K562 (cell line): ENCODE measurements around the gene SLC25A28. TPM values are rescaled to one million over a fixed set of nuclear protein-coding genes. Genes with fewer than 3 reads are reported as not detected.
"Not testable (repeated sequence)": the region's sequence is repeated elsewhere in the genome, so short reads cannot be mapped to it uniquely, and the experiment has no call there.

ENCODE experiments used
- ATAC-seq: fragments of 200-7000 bp; cut with Tn5 transposase; 3 replicates; pipeline ENCODE4 v1.9.1; 2020; ENCODE audit warnings: moderate library complexity
- BruUV-seq: library from RNA; stranded (reverse); fragments of 400-500 nt; replicated peaks from 2 replicates; lab custom pipeline; 2021; lab: Mats Ljungman, UMichigan
- CTCF ChIA-PET: fragments of 300-600 bp; formaldehyde crosslinking; extraction: SDS; loops from one replicate; lab custom pipeline; 2021; ENCODE audit warnings: low intra/inter-chr PET ratio; lab: Yijun Ruan, JAX
- POLR2A ChIA-PET: fragments of 300-600, 350-650 bp; sonication (Branson Sonifier 250); formaldehyde crosslinking; extraction: SDS; loops from one replicate; lab custom pipeline; 2021; ENCODE audit warnings: antibody characterized with exemption, inconsistent platforms; lab: Yijun Ruan, JAX
- DNase-seq, 4 experiments: peaks; one replicate each; pipeline versions ENCODE4 v3.0.0 to v3.0.0-alpha.2; 2011 to 2018; ENCODE audit warnings: low spot score in 3 of 4, mixed read lengths in 3 of 4; ENCODE audit errors: extremely low read depth in 1 of 4
- FAIRE-seq: peaks from 2 replicates; lab custom pipeline; 2011; peaks lifted over from hg19 to GRCh38; lab: Jason Lieb, UNC
- H2AFZ ChIP-seq: 2 replicates; pipeline ENCODE4 v1.6.0; 2011; ENCODE audit warnings: low read depth, low read length, control low read depth, inconsistent platforms
- H3K27ac ChIP-seq: fragments of 200-600 bp; 3 replicates; pipeline ENCODE4 v1.8.0; 2011; ENCODE audit warnings: low read depth, mild to moderate bottlenecking, control low read depth, inconsistent platforms, low read length, moderate library complexity, mixed read lengths; ENCODE audit errors: extremely low read depth
- H3K27me3 ChIP-seq, 2 experiments: fragments of 300-600 bp in 1 of 2; 2 replicates in 1 of 2; 3 replicates in 1 of 2; pipeline versions ENCODE4 v1.6.0 to v1.8.0; 2011; ENCODE audit warnings: inconsistent platforms in 2 of 2, low read length in 2 of 2, mild to moderate bottlenecking in 1 of 2, mixed read lengths in 1 of 2, moderate library complexity in 1 of 2; ENCODE audit not compliant: control insufficient read depth in 2 of 2, insufficient read depth in 2 of 2
- H3K36me3 ChIP-seq: fragments of 300-600 bp; 3 replicates; pipeline ENCODE4 v1.8.0; 2011; ENCODE audit warnings: mild to moderate bottlenecking, low read length, inconsistent platforms; ENCODE audit not compliant: control insufficient read depth, insufficient read depth
- H3K4me1 ChIP-seq, 2 experiments: fragments of 200-600 bp in 1 of 2; replicated peaks in 1 of 2; 2 replicates in 1 of 2; 3 replicates in 1 of 2; pipeline versions ENCODE4 v1.5.1 to v1.8.0; 2011; ENCODE audit warnings: inconsistent platforms in 2 of 2, low read length in 2 of 2, mild to moderate bottlenecking in 1 of 2, mixed read lengths in 1 of 2, moderate library complexity in 1 of 2; ENCODE audit not compliant: control insufficient read depth in 2 of 2, insufficient read depth in 2 of 2
- H3K4me2 ChIP-seq: 2 replicates; pipeline ENCODE4 v1.6.1; 2011; ENCODE audit warnings: low read length, control low read depth, inconsistent platforms, mixed read lengths; ENCODE audit not compliant: insufficient read depth
- H3K4me3 ChIP-seq: fragments of 200-600 bp; sonication (generic), shearing (Covaris generic); 2 replicates; pipeline ENCODE4 v1.5.1; 2016; ENCODE audit warnings: control low read depth, inconsistent platforms
- H3K79me2 ChIP-seq: fragments of 200-600 bp; 3 replicates; pipeline ENCODE4 v1.8.0; 2011; ENCODE audit warnings: low read length, inconsistent platforms; ENCODE audit not compliant: control insufficient read depth, insufficient read depth
- H3K9ac ChIP-seq, 2 experiments: 2 replicates each; pipeline versions ENCODE4 v1.6.0 to v1.6.1; 2011; ENCODE audit warnings: low read depth in 2 of 2, low read length in 2 of 2, control low read depth in 1 of 2, inconsistent platforms in 1 of 2, mild to moderate bottlenecking in 1 of 2, mixed read lengths in 1 of 2; ENCODE audit not compliant: insufficient read depth in 1 of 2
- H3K9me1 ChIP-seq: one replicate; pipeline ENCODE4 v1.6.0; 2011; ENCODE audit warnings: inconsistent platforms, mild to moderate bottlenecking, low read length, moderate library complexity; ENCODE audit not compliant: control insufficient read depth, insufficient read depth
- H3K9me3 ChIP-seq: replicated peaks from 2 replicates; pipeline ENCODE4 v1.5.1; 2011; ENCODE audit warnings: low read depth, low read length, inconsistent platforms; ENCODE audit not compliant: control insufficient read depth, insufficient read depth
- H4K20me1 ChIP-seq: replicated peaks from 2 replicates; pipeline ENCODE4 v1.6.1; 2011; ENCODE audit warnings: low read length, inconsistent platforms, mixed read lengths; ENCODE audit not compliant: control insufficient read depth, insufficient read depth
- ATF3 ChIP-seq, 2 experiments: fragments of 450-650 bp in 1 of 2; sonication (generic) in 1 of 2; formaldehyde crosslinking in 1 of 2; IDR thresholded peaks in 1 of 2; conservative IDR thresholded peaks in 1 of 2; 2 replicates each; pipeline versions ENCODE4 v1.6.1 to v1.8.1; 2016 to 2023; ENCODE audit warnings: mild to moderate bottlenecking in 2 of 2, moderate library complexity in 2 of 2, inconsistent platforms in 1 of 2, missing genetic modification reagents in 1 of 2
- CEBPB ChIP-seq: fragments of 450-650 bp; IDR thresholded peaks from 2 replicates; pipeline ENCODE4 v1.6.1; 2016; ENCODE audit warnings: missing genetic modification characterization, missing compliant biosample characterization
- CEBPG ChIP-seq, 3 experiments: fragments of 200-800 bp in 1 of 3; sonication (Bioruptor generic) in 1 of 3; sonication (generic) in 1 of 3; formaldehyde crosslinking in 1 of 3; IDR thresholded peaks in 2 of 3; conservative IDR thresholded peaks in 1 of 3; 2 replicates each; pipeline versions ENCODE4 v1.6.1 to v1.8.0; 2016 to 2022; ENCODE audit warnings: missing compliant biosample characterization in 2 of 3, missing genetic modification characterization in 2 of 3, mild to moderate bottlenecking in 1 of 3, missing genetic modification reagents in 1 of 3
- DIDO1 ChIP-seq: fragments of 450-650 bp; IDR thresholded peaks from 2 replicates; pipeline ENCODE4 v1.6.1; 2016; ENCODE audit warnings: low read depth, missing biosample characterization, missing genetic modification characterization
- FOSL1 ChIP-seq: fragments of 200-800 bp; sonication (Bioruptor generic); conservative IDR thresholded peaks from 2 replicates; pipeline ENCODE4 v1.6.1; 2016; ENCODE audit warnings: missing genetic modification characterization, missing compliant biosample characterization
- ZNF384 ChIP-seq: IDR thresholded peaks from 2 replicates; pipeline ENCODE4 v1.6.1; 2012; ENCODE audit warnings: low read depth, low read length, improper control_type of control experiment
- WGBS: fragments of 100-300 bp; shearing (Covaris generic); methylation state at CpG from one replicate; pipeline ENCODE4 v1.1.6; 2016; ENCODE audit warnings: low coverage, mixed read lengths; ENCODE audit not compliant: insufficient coverage; ENCODE audit errors: missing lambda C conversion rate; 5-methylcytosine and 5-hydroxymethylcytosine counted together
- in situ Hi-C: fragments of 300-500 bp; cut with MboI; formaldehyde crosslinking; loops from 4 replicates; pipeline ENCODE4 v1.15.0; 2018; ENCODE audit warnings: inconsistent platforms, mixed read lengths
- intact Hi-C: fragments of 100-400 bp; cut with micrococcal nuclease; formaldehyde crosslinking; loops from 2 replicates; pipeline ENCODE4 v1.14.2; 2022
- polyA plus RNA-seq, 8 experiments: library from polyadenylated mRNA; depleted of rRNA in 4 of 8; stranded (reverse) in 5 of 8; unstranded in 3 of 8; fragments of >200 nt; fragmentation: Nextera tagmentation in 2 of 8; fragmentation: Illumina TruSeq in 1 of 8; extraction: Ambion mirVana in 2 of 8; extraction: Trizol in 1 of 8; gene quantifications; 2 replicates each; pipeline versions ENCODE4 v1.2.1 to v1.2.3, GENCODE V29; 2011 to 2014; ENCODE audit warnings: inconsistent platforms in 1 of 8, missing spikeins in 1 of 8
- total RNA-seq, 7 experiments: library from RNA; depleted of rRNA in 6 of 7; stranded (reverse); fragments of >200 nt in 6 of 7; fragmentation: Illumina TruSeq in 2 of 7; extraction: Trizol in 2 of 7; gene quantifications; 2 replicates each; pipeline versions ENCODE4 v1.2.1 to v1.2.3, GENCODE V29; 2011 to 2021; ENCODE audit warnings: low replicate concordance in 1 of 7

The SLC25A28 gene
- total and polyA plus RNA-seq, 9 of the 15 experiments (the other 6 are each of a cell fraction or from before 2014, with no cell fraction given): 6.2 to 32.3 (median 18.8) TPM

- FAIRE-seq (no peak), DNase-seq (no peak), ATAC-seq (no peak)
- Histone ChIP-seq H3K27me3 (peaks cover 5 to 16% of the 10 kb centered on the region in 2 experiments; a peak in 3 of 5 replicates), H3K9me3 (no peaks in the 10 kb centered on the region), H3K4me1 (no peaks in the 10 kb centered on the region; a peak in 1 of 5 replicates), H3K9me1 (no peaks in the 10 kb centered on the region), H3K9ac (no peak overlapping the region), H4K20me1 (no peaks in the 10 kb centered on the region; the same call in 1 of the 2 replicates), H3K4me3 (no peak overlapping the region), H2AFZ (no peak overlapping the region), H3K36me3 (no peaks in the 10 kb centered on the region), H3K27ac (no peak overlapping the region), H3K4me2 (no peak overlapping the region), H3K79me2 (no peaks in the 10 kb centered on the region)
- no peak for TF ChIP-seq ZNF384
- no peak for TF ChIP-seq DIDO1 (tag)
- no peak for TF ChIP-seq FOSL1 (tag)
- CTCF ChIA-PET: no interaction called here
- intact Hi-C loops (no loop called here), in situ Hi-C loops (no loop called here)
- POLR2A ChIA-PET: interaction anchor here (0.6 to 1.1 kb wide), 3 partner anchors 13 to 22 kb away, joined by 3 to 5 read pairs (median 3); no protein-coding TSS in a partner anchor
- WGBS: 0% methylated on average over 3 of the region's 4 CpGs
- no TSS peak for BruUV-seq
Measured at GRCh38 chr10:99598011-99598410, 22.2 kb downstream of the SLC25A28 start.

GRCh38 chr10:99596708-99597107, 23.5 kb downstream of the SLC25A28 start:
- FAIRE-seq, ATAC-seq, POLR2A ChIA-PET: not testable (repeated sequence)

More at GRCh38 chr10:99596708-99597107, 23.5 kb downstream of the SLC25A28 start:
- BruUV-seq; DNase-seq; H2AFZ ChIP-seq; H3K79me2 ChIP-seq; H3K4me3 ChIP-seq; H4K20me1 ChIP-seq; intact Hi-C loops; H3K9ac ChIP-seq; H3K9me1 ChIP-seq; H3K4me2 ChIP-seq; H3K36me3 ChIP-seq; H3K27ac ChIP-seq; TF ChIP-seq ATF3 (CRISPR knock-in tag; conservative IDR thresholded peaks at IDR 0.05): not testable (repeated sequence)
- H3K27me3 ChIP-seq: peaks cover 5 to 21% of the 10 kb centered on the region in 2 experiments; a peak in 4 of 5 replicates
- whole genome bisulfite sequencing: 0% methylated on average over 4 of the region's 4 CpGs
- peak; percentile 76 for TF ChIP-seq ATF3 (IDR thresholded peaks at IDR 0.05)
- peak; percentile 44 for TF ChIP-seq CEBPG (CRISPR knock-in tag; IDR thresholded peaks at IDR 0.05)
- peak; percentile 46 to 49; a peak in 3 of 4 replicates for TF ChIP-seq CEBPG (tag; conservative IDR thresholded peaks at IDR 0.05 in 1 of 2, IDR thresholded peaks at IDR 0.05 in 1 of 2)
- peak; percentile 48; the same call in 1 of the 2 replicates for TF ChIP-seq CEBPB (tag)
- TF ChIP-seq, all 486 proteins: peak for 3; not testable (repeated sequence) for 483
- in situ Hi-C loops, CTCF ChIA-PET, H3K4me1 ChIP-seq, H3K9me3 ChIP-seq: not testable (repeated sequence)
